ENCODE results near the gene RHOF.
"Not testable (repeated sequence)": the region's sequence is repeated elsewhere in the genome, so short reads cannot be mapped to it uniquely, and the experiment has no call there.

RHOF gene

GRCh38 chr12:121770388-121770787, 23.1 kb downstream of the RHOF start:
- Histone ChIP-seq H3K36me3 (ENCODE audit: control insufficient read depth, insufficient read depth, low read length) (no peaks in the 10 kb centered on the region), H3K27me3 (ENCODE audit: control insufficient read depth, insufficient read depth, low read length) (no peaks in the 10 kb centered on the region), H3K4me1 (ENCODE audit: control insufficient read depth, insufficient read depth, low read length) (peaks cover 17% of the 10 kb centered on the region), H3K9ac (ENCODE audit: low read length) (no peak overlapping the region), H3K4me3 (ENCODE audit: low read length) (no peak overlapping the region), H3K9me3 (ENCODE audit: control insufficient read depth, low read length) (no peaks in the 10 kb centered on the region)

GRCh38 chr12:121769831-121770301, 23.6 kb downstream of the RHOF start:
- Histone ChIP-seq H3K9ac (ENCODE audit: low read length) (no peak overlapping the region), H3K4me3 (ENCODE audit: low read length) (no peak overlapping the region), H3K27me3 (ENCODE audit: control insufficient read depth, insufficient read depth, low read length) (no peaks in the 10 kb centered on the region), H3K4me1 (ENCODE audit: control insufficient read depth, insufficient read depth, low read length) (peaks cover 17% of the 10 kb centered on the region), H3K36me3 (ENCODE audit: control insufficient read depth, insufficient read depth, low read length) (no peaks in the 10 kb centered on the region), H3K9me3 (ENCODE audit: control insufficient read depth, low read length) (no peaks in the 10 kb centered on the region)

- peaks cover 17% of the 10 kb centered on the region for H3K4me1 ChIP-seq (ENCODE audit: control insufficient read depth, insufficient read depth, low read length)
Measured at GRCh38 chr12:121769297-121769830, 24.1 kb downstream of the RHOF start.

GRCh38 chr12:121767525-121768016, 25.9 kb downstream of the RHOF start:
- H3K27me3 ChIP-seq (ENCODE audit: control insufficient read depth, insufficient read depth, low read length): no peaks in the 10 kb centered on the region
- no peaks in the 10 kb centered on the region for H3K9me3 ChIP-seq (ENCODE audit: control insufficient read depth, low read length)
- H3K9ac ChIP-seq (ENCODE audit: low read length): no peak overlapping the region
- H3K36me3 ChIP-seq (ENCODE audit: control insufficient read depth, insufficient read depth, low read length): no peaks in the 10 kb centered on the region
- H3K4me3 ChIP-seq (ENCODE audit: low read length): no peak overlapping the region
- peaks cover 8% of the 10 kb centered on the region for H3K4me1 ChIP-seq (ENCODE audit: control insufficient read depth, insufficient read depth, low read length)

More at GRCh38 chr12:121769297-121769830, 24.1 kb downstream of the RHOF start:
- H3K9me3 ChIP-seq (ENCODE audit: control insufficient read depth, low read length): no peaks in the 10 kb centered on the region
- no peak overlapping the region for H3K9ac ChIP-seq (ENCODE audit: low read length)
- no peak overlapping the region for H3K4me3 ChIP-seq (ENCODE audit: low read length)
- no peaks in the 10 kb centered on the region for H3K27me3 ChIP-seq (ENCODE audit: control insufficient read depth, insufficient read depth, low read length)
- H3K36me3 ChIP-seq (ENCODE audit: control insufficient read depth, insufficient read depth, low read length): no peaks in the 10 kb centered on the region

GRCh38 chr12:121766290-121767039, 27.0 kb downstream of the RHOF start:
- Histone ChIP-seq H3K36me3 (ENCODE audit: control insufficient read depth, insufficient read depth, low read length) (no peaks in the 10 kb centered on the region), H3K4me1 (ENCODE audit: control insufficient read depth, insufficient read depth, low read length) (peaks cover 8% of the 10 kb centered on the region), H3K4me3 (ENCODE audit: low read length) (no peak overlapping the region), H3K27me3 (ENCODE audit: control insufficient read depth, insufficient read depth, low read length) (no peaks in the 10 kb centered on the region), H3K9me3 (ENCODE audit: control insufficient read depth, low read length) (no peaks in the 10 kb centered on the region), H3K9ac (ENCODE audit: low read length) (no peak overlapping the region)

GRCh38 chr12:121765573-121765972, 27.9 kb downstream of the RHOF start:
- Histone ChIP-seq H3K4me1 (ENCODE audit: control insufficient read depth, insufficient read depth, low read length) (peaks cover 8% of the 10 kb centered on the region), H3K27me3 (ENCODE audit: control insufficient read depth, insufficient read depth, low read length) (no peaks in the 10 kb centered on the region), H3K36me3 (ENCODE audit: control insufficient read depth, insufficient read depth, low read length) (no peaks in the 10 kb centered on the region), H3K4me3 (ENCODE audit: low read length) (no peak overlapping the region), H3K9ac (ENCODE audit: low read length) (no peak overlapping the region), H3K9me3 (ENCODE audit: control insufficient read depth, low read length) (no peaks in the 10 kb centered on the region)

GRCh38 chr12:121764808-121765207, 28.7 kb downstream of the RHOF start:
- Histone ChIP-seq H3K9ac (ENCODE audit: low read length) (no peak overlapping the region), H3K36me3 (ENCODE audit: control insufficient read depth, insufficient read depth, low read length) (no peaks in the 10 kb centered on the region), H3K9me3 (ENCODE audit: control insufficient read depth, low read length) (no peaks in the 10 kb centered on the region), H3K27me3 (ENCODE audit: control insufficient read depth, insufficient read depth, low read length) (no peaks in the 10 kb centered on the region), H3K4me3 (ENCODE audit: low read length) (no peak overlapping the region), H3K4me1 (ENCODE audit: control insufficient read depth, insufficient read depth, low read length) (peaks cover 8% of the 10 kb centered on the region)

- Histone ChIP-seq H3K9me3 (ENCODE audit: control insufficient read depth, low read length) (no peaks in the 10 kb centered on the region), H3K27me3 (ENCODE audit: control insufficient read depth, insufficient read depth, low read length) (no peaks in the 10 kb centered on the region), H3K9ac (ENCODE audit: low read length) (no peak overlapping the region), H3K36me3 (ENCODE audit: control insufficient read depth, insufficient read depth, low read length) (no peaks in the 10 kb centered on the region), H3K4me3 (ENCODE audit: low read length) (no peak overlapping the region), H3K4me1 (ENCODE audit: control insufficient read depth, insufficient read depth, low read length) (peaks cover 8% of the 10 kb centered on the region)
Measured at GRCh38 chr12:121762269-121762668, 31.2 kb downstream of the RHOF start.

- not testable (repeated sequence) for H3K27me3 ChIP-seq (ENCODE audit: control insufficient read depth, insufficient read depth, low read length); H3K4me3 ChIP-seq (ENCODE audit: low read length); H3K4me1 ChIP-seq (ENCODE audit: control insufficient read depth, insufficient read depth, low read length); H3K36me3 ChIP-seq (ENCODE audit: control insufficient read depth, insufficient read depth, low read length); H3K9ac ChIP-seq (ENCODE audit: low read length); H3K9me3 ChIP-seq (ENCODE audit: control insufficient read depth, low read length)
Measured at GRCh38 chr12:121758536-121758935, 35.0 kb downstream of the RHOF start.

GRCh38 chr12:121755591-121755990, 37.9 kb downstream of the RHOF start:
- peaks cover 10% of the 10 kb centered on the region for H3K4me1 ChIP-seq (ENCODE audit: control insufficient read depth, insufficient read depth, low read length)
- H3K9me3 ChIP-seq (ENCODE audit: control insufficient read depth, low read length): no peaks in the 10 kb centered on the region
- no peak overlapping the region for H3K9ac ChIP-seq (ENCODE audit: low read length)
- no peaks in the 10 kb centered on the region for H3K36me3 ChIP-seq (ENCODE audit: control insufficient read depth, insufficient read depth, low read length)
- no peaks in the 10 kb centered on the region for H3K27me3 ChIP-seq (ENCODE audit: control insufficient read depth, insufficient read depth, low read length)
- H3K4me3 ChIP-seq (ENCODE audit: low read length): no peak overlapping the region

- Histone ChIP-seq H3K9me3 (ENCODE audit: control insufficient read depth, low read length) (no peaks in the 10 kb centered on the region), H3K4me3 (ENCODE audit: low read length) (no peak overlapping the region), H3K9ac (ENCODE audit: low read length) (no peak overlapping the region), H3K27me3 (ENCODE audit: control insufficient read depth, insufficient read depth, low read length) (no peaks in the 10 kb centered on the region), H3K4me1 (ENCODE audit: control insufficient read depth, insufficient read depth, low read length) (peaks cover 10% of the 10 kb centered on the region), H3K36me3 (ENCODE audit: control insufficient read depth, insufficient read depth, low read length) (no peaks in the 10 kb centered on the region)
Measured at GRCh38 chr12:121754836-121755235, 38.7 kb downstream of the RHOF start.

GRCh38 chr12:121753844-121754264, 39.6 kb downstream of the RHOF start:
- Histone ChIP-seq H3K4me1 (ENCODE audit: control insufficient read depth, insufficient read depth, low read length) (peaks cover 10% of the 10 kb centered on the region), H3K9me3 (ENCODE audit: control insufficient read depth, low read length) (no peaks in the 10 kb centered on the region), H3K27me3 (ENCODE audit: control insufficient read depth, insufficient read depth, low read length) (no peaks in the 10 kb centered on the region), H3K4me3 (ENCODE audit: low read length) (no peak overlapping the region), H3K36me3 (ENCODE audit: control insufficient read depth, insufficient read depth, low read length) (no peaks in the 10 kb centered on the region), H3K9ac (ENCODE audit: low read length) (no peak overlapping the region)
